Transverse colon (tissue), 4 donors: Measurements from ENCODE around the gene LMOD2.

Experiments
- POLR2A ChIP-seq: fragments of 450-650 bp; IDR thresholded peaks from one replicate; pipeline ENCODE4 v1.6.1; 2016; ENCODE audit warnings: antibody characterized with exemption, mild to moderate bottlenecking, moderate library complexity
- POLR2AphosphoS5 ChIP-seq, 3 donors: sonication (generic); formaldehyde crosslinking; IDR thresholded peaks; one replicate each; pipeline ENCODE4 v1.6.1; 2016; ENCODE audit warnings: antibody characterized with exemption in 3 of 3
- TF ChIP-seq, protein P1 (sequence below), 5 experiments: fragments of 200-600 bp in 3 of 5; fragments of 450-650 bp in 2 of 5; sonication (generic) in 3 of 5; IDR thresholded peaks; 1 replicate in 2 of 5; 2 replicates in 3 of 5; pipeline ENCODE4 v1.5.1; 2016 to 2017; ENCODE audit warnings: antibody characterized with exemption in 5 of 5, inconsistent platforms in 3 of 5, mild to moderate bottlenecking in 2 of 5, moderate library complexity in 1 of 5

DNA sequence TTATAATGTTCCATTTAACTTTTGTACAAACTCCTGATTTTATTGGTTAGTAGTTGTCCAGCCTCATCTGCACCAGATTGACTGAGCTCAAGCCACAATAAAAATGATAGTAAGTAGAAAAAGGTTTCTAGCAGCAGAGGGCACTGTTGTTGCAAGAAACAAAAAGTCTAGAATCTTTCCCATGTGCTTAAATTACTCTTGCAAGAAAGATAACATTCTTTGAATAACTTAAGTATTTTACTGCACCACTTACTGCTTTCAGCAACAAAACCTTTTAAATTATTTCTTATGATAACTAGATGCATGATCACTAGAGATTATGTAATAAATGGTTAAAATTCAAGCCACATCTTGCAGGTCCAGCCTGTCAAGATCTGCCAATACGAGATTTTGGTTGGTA, 27.0 kb downstream of the LMOD2 start:
- TF ChIP-seq POLR2A (no peak), POLR2AphosphoS5 (IDR thresholded peaks at IDR 0.05) (no peak)
- TF ChIP-seq, protein P1, sequence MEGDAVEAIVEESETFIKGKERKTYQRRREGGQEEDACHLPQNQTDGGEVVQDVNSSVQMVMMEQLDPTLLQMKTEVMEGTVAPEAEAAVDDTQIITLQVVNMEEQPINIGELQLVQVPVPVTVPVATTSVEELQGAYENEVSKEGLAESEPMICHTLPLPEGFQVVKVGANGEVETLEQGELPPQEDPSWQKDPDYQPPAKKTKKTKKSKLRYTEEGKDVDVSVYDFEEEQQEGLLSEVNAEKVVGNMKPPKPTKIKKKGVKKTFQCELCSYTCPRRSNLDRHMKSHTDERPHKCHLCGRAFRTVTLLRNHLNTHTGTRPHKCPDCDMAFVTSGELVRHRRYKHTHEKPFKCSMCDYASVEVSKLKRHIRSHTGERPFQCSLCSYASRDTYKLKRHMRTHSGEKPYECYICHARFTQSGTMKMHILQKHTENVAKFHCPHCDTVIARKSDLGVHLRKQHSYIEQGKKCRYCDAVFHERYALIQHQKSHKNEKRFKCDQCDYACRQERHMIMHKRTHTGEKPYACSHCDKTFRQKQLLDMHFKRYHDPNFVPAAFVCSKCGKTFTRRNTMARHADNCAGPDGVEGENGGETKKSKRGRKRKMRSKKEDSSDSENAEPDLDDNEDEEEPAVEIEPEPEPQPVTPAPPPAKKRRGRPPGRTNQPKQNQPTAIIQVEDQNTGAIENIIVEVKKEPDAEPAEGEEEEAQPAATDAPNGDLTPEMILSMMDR (IDR thresholded peaks at IDR 0.05) = peak; percentile 41 to 52 (median 46)
